K562 treated with DMSO at 1 percent for 24 hours (cell line): ENCODE results near the gene VWA5B2. TPM values are rescaled to one million over a fixed set of nuclear protein-coding genes. Genes with fewer than 3 reads are reported as not detected.

Experiments
- total RNA-seq: library from RNA; unstranded; fragments of 300-600 nt; gene quantifications from 2 replicates; pipeline ENCODE4 v1.2.3, GENCODE V29; 2022; ENCODE audit warnings: low read depth; ENCODE audit not compliant: insufficient read depth

Gene VWA5B2
- total RNA-seq, result not detected in 2 replicates

GRCh38 chr3:184229394-184230080, at the start of gene VWA5B2:
Gene VWA5B2, plus strand, starts transcription at chr3:184229585. Its CDS starts 944 bp downstream, at chr3:184230529.

GRCh38 chr3:184186184-184186901, 43.0 kb upstream of the VWA5B2 start, which contains the start of gene ABCF3:
Gene ABCF3, plus strand, starts transcription at chr3:184186199. Its CDS starts 9 bp downstream, at chr3:184186208.

GRCh38 chr3:184248454-184249411, 19.3 kb downstream of the VWA5B2 start, which contains the start of gene ALG3:
Gene ALG3, minus strand, starts transcription at chr3:184248962. Its CDS starts 22 bp downstream, at chr3:184248940.

GRCh38 chr3:184249412-184250166, 20.2 kb downstream of the VWA5B2 start, which contains the start of gene EEF1AKMT4:
Gene EEF1AKMT4, plus strand, starts transcription at chr3:184249672. Its CDS starts 23 bp downstream, at chr3:184249695.

GRCh38 chr3:184261270-184261853, 32.0 kb downstream of the VWA5B2 start, which contains the start of gene CAMK2N2:
Gene CAMK2N2, minus strand, starts transcription at chr3:184261553. Its CDS starts 268 bp downstream, at chr3:184261285.

GRCh38 chr3:184275961-184276910, 46.9 kb downstream of the VWA5B2 start, which contains the start of gene ECE2:
Gene ECE2, plus strand, starts transcription at chr3:184276022. Its CDS starts 132 bp downstream, at chr3:184276154.

Other genes with a start within 250 kb of the VWA5B2 start
- gene ABCC5, start 211.7 kb upstream of the VWA5B2 start, total RNA-seq, result 23.2 and 24.0 TPM in 2 replicates
- not detected in 2 replicates for gene HTR3D, start 197.8 kb upstream of the VWA5B2 start, total RNA-seq
- gene HTR3C, start 176.5 kb upstream of the VWA5B2 start, total RNA-seq, result not detected in 2 replicates
- not detected in 2 replicates for gene HTR3E, start 132.5 kb upstream of the VWA5B2 start, total RNA-seq
- gene EIF2B5, start 94.2 kb upstream of the VWA5B2 start, total RNA-seq, result 54.7 and 56.3 TPM in 2 replicates
- gene DVL3, start 74.2 kb upstream of the VWA5B2 start, total RNA-seq, result 60.4 and 65.5 TPM in 2 replicates
- gene AP2M1, start 54.7 kb upstream of the VWA5B2 start, total RNA-seq, result 632 and 681 TPM in 2 replicates
- gene ABCF3, start 43.4 kb upstream of the VWA5B2 start, total RNA-seq, result 47.8 and 56.9 TPM in 2 replicates
- gene ALG3, start 19.4 kb downstream of the VWA5B2 start, total RNA-seq, result 77.9 and 79.5 TPM in 2 replicates
- gene EEF1AKMT4, start 20.1 kb downstream of the VWA5B2 start, total RNA-seq, result 10.4 and 14.7 TPM in 2 replicates
- gene CAMK2N2, start 32.0 kb downstream of the VWA5B2 start, total RNA-seq, result 0.43 TPM in 1 of 2 replicates, not detected in the other
- gene ECE2, start 46.4 kb downstream of the VWA5B2 start, total RNA-seq, result not detected in 2 replicates
- 448 and 463 TPM in 2 replicates for gene PSMD2, start 69.7 kb downstream of the VWA5B2 start, total RNA-seq
- 223 and 230 TPM in 2 replicates for gene EIF4G1, start 85.0 kb downstream of the VWA5B2 start, total RNA-seq
- gene FAM131A, start 108.0 kb downstream of the VWA5B2 start, total RNA-seq, result 22.9 and 24.4 TPM in 2 replicates
- 9.1 and 10.1 TPM in 2 replicates for gene CLCN2, start 132.0 kb downstream of the VWA5B2 start, total RNA-seq
- gene POLR2H, start 132.1 kb downstream of the VWA5B2 start, total RNA-seq, result 93.4 and 94.2 TPM in 2 replicates
- 0.78 and 1.3 TPM in 2 replicates for gene THPO, start 148.6 kb downstream of the VWA5B2 start, total RNA-seq
- gene CHRD, start 150.5 kb downstream of the VWA5B2 start, total RNA-seq, result 0.43 and 0.71 TPM in 2 replicates